Gastroesophageal sphincter (tissue), 4 donors: Measurements from ENCODE around the gene HOXC9. TPM values are rescaled to one million over a fixed set of nuclear protein-coding genes. Genes with fewer than 3 reads are reported as not detected.
"Not testable (repeated sequence)": the region's sequence is repeated elsewhere in the genome, so short reads cannot be mapped to it uniquely, and the experiment has no call there.

Source experiments
- ATAC-seq: fragments of 150-250 bp; one replicate; pipeline ENCODE4 v1.9.1; 2016; ENCODE audit warnings: mild to moderate bottlenecking, moderate library complexity
- H3K27ac ChIP-seq, 4 donors: fragments of 200-600 bp; sonication (generic) in 3 of 4; 1 replicate in 3 of 4; 2 replicates in 1 of 4; pipeline ENCODE4 v1.5.1; 2016 to 2019
- H3K27me3 ChIP-seq: fragments of 200-600 bp; sonication (generic); one replicate; pipeline ENCODE4 v1.5.1; 2019
- H3K36me3 ChIP-seq, 2 donors: fragments of 200-600 bp; sonication (generic); one replicate each; pipeline ENCODE4 v1.5.1; 2019; ENCODE audit warnings: control low read depth in 1 of 2
- H3K4me1 ChIP-seq, 3 donors: fragments of 200-600 bp; sonication (generic); 1 replicate in 2 of 3; 2 replicates in 1 of 3; pipeline ENCODE4 v1.5.1; 2016 to 2019; ENCODE audit warnings: control low read depth in 2 of 3
- H3K4me3 ChIP-seq, 2 donors: fragments of 200-600 bp; sonication (generic); one replicate each; pipeline ENCODE4 v1.5.1; 2019; ENCODE audit warnings: mild to moderate bottlenecking in 1 of 2, moderate library complexity in 1 of 2
- H3K9me3 ChIP-seq, 3 donors: fragments of 200-600 bp; sonication (generic); one replicate each; pipeline ENCODE4 v1.5.1; 2017 to 2019; ENCODE audit warnings: control low read depth in 2 of 3
- CTCF ChIP-seq, 4 experiments: fragments of 200-600 bp in 2 of 4; fragments of 450-650 bp in 2 of 4; sonication (generic) in 1 of 4; IDR thresholded peaks; one replicate each; pipeline ENCODE4 v1.5.1; 2017 to 2019; ENCODE audit warnings: antibody characterized with exemption in 4 of 4, mild to moderate bottlenecking in 2 of 4, moderate library complexity in 2 of 4
- EP300 ChIP-seq: sonication (generic); formaldehyde crosslinking; IDR thresholded peaks from one replicate; pipeline ENCODE4 v1.6.1; 2017; ENCODE audit warnings: antibody characterized with exemption, mild to moderate bottlenecking
- POLR2A ChIP-seq, 2 donors: fragments of 450-650 bp; IDR thresholded peaks; one replicate each; pipeline ENCODE4 v1.6.1; 2017; ENCODE audit warnings: antibody characterized with exemption in 2 of 2, mild to moderate bottlenecking in 2 of 2, moderate library complexity in 1 of 2
- POLR2AphosphoS5 ChIP-seq: sonication (generic); formaldehyde crosslinking; IDR thresholded peaks from one replicate; pipeline ENCODE4 v1.6.1; 2017; ENCODE audit warnings: antibody characterized with exemption
- WGBS, 2 donors: methylation state at CpG; one replicate each; pipeline ENCODE4 v1.1.5; 2018; ENCODE audit warnings: low coverage in 1 of 2; 5-methylcytosine and 5-hydroxymethylcytosine counted together
- total RNA-seq, 4 donors: library from RNA; depleted of rRNA; stranded (reverse); fragments of >200 nt; gene quantifications; one replicate each; pipeline ENCODE4 v1.1.0, GENCODE V29; 2016

The HOXC9 gene
- total RNA-seq, 4 donors from 2014 or later = not detected

- Histone ChIP-seq H3K27ac (peak overlapping the region in 3 of 4 donors; percentile 45 to 51 (median 48)), H3K9me3 (no peaks in the 10 kb centered on the region), H3K27me3 (peaks cover 22% of the 10 kb centered on the region), H3K36me3 (no peaks in the 10 kb centered on the region), H3K4me1 (peaks cover 0 to 21% (median 4%) of the 10 kb centered on the region in 3 donors), H3K4me3 (peak overlapping the region in 1 of 2 donors; percentile 9)
- ATAC-seq = peak; percentile 55
- 29 to 71% methylated on average over 11 to 14 of the region's 16 CpGs for WGBS, 2 donors
- no peak for TF ChIP-seq CTCF (IDR thresholded peaks at IDR 0.05)
- TF ChIP-seq POLR2A (IDR thresholded peaks at IDR 0.05) = no peak
- no peak for TF ChIP-seq EP300
- TF ChIP-seq POLR2AphosphoS5 = no peak
Measured at GRCh38 chr12:54039417-54040147, 39.6 kb downstream of the HOXC9 start.

GRCh38 chr12:54040148-54040494, 40.2 kb downstream of the HOXC9 start:
- Histone ChIP-seq H3K4me1 (peaks cover 0 to 16% (median 4%) of the 10 kb centered on the region in 3 donors), H3K36me3 (no peaks in the 10 kb centered on the region), H3K27me3 (peaks cover 20% of the 10 kb centered on the region), H3K27ac (peak overlapping the region in 3 of 4 donors; percentile 45 to 51 (median 48)), H3K4me3 (no peak overlapping the region), H3K9me3 (no peaks in the 10 kb centered on the region)
- 53 to 80% methylated on average over 1 to 3 of the region's 4 CpGs for WGBS, 2 donors
- ATAC-seq = peak; percentile 62
- TF ChIP-seq POLR2AphosphoS5 = no peak
- TF ChIP-seq CTCF (IDR thresholded peaks at IDR 0.05) = no peak
- TF ChIP-seq EP300 = no peak
- TF ChIP-seq POLR2A (IDR thresholded peaks at IDR 0.05) = no peak

GRCh38 chr12:54040648-54041047, 40.7 kb downstream of the HOXC9 start:
- no peak for TF ChIP-seq CTCF (IDR thresholded peaks at IDR 0.05)
- TF ChIP-seq POLR2A (IDR thresholded peaks at IDR 0.05) = no peak
- TF ChIP-seq EP300 = no peak
- TF ChIP-seq POLR2AphosphoS5 = no peak
- WGBS, 2 donors = 66 to 74% methylated on average over 3 of the region's 3 CpGs

GRCh38 chr12:54041097-54041690, 41.2 kb downstream of the HOXC9 start:
- Histone ChIP-seq H3K4me3 (no peak overlapping the region), H3K27ac (no peak overlapping the region), H3K36me3 (no peaks in the 10 kb centered on the region), H3K27me3 (peaks cover 28% of the 10 kb centered on the region), H3K9me3 (no peaks in the 10 kb centered on the region), H3K4me1 (peaks cover 0 to 16% (median 4%) of the 10 kb centered on the region in 3 donors)
- TF ChIP-seq POLR2AphosphoS5 = no peak
- TF ChIP-seq EP300 = no peak
- no peak for TF ChIP-seq CTCF (IDR thresholded peaks at IDR 0.05)
- TF ChIP-seq POLR2A (IDR thresholded peaks at IDR 0.05) = no peak
- WGBS, 2 donors = 93 to 100% methylated on average over 1 to 2 of the region's 2 CpGs
- no peak for ATAC-seq

More at GRCh38 chr12:54040648-54041047, 40.7 kb downstream of the HOXC9 start:
- no peak for ATAC-seq
- Histone ChIP-seq H3K36me3 (no peaks in the 10 kb centered on the region), H3K9me3 (no peaks in the 10 kb centered on the region), H3K27me3 (peaks cover 22% of the 10 kb centered on the region), H3K27ac (no peak overlapping the region), H3K4me1 (peaks cover 0 to 16% (median 4%) of the 10 kb centered on the region in 3 donors), H3K4me3 (no peak overlapping the region)

- Histone ChIP-seq H3K4me1 (peaks cover 0 to 16% (median 4%) of the 10 kb centered on the region in 3 donors), H3K27me3 (peaks cover 31% of the 10 kb centered on the region)
- H3K4me3 ChIP-seq, ATAC-seq, H3K9me3 ChIP-seq, H3K36me3 ChIP-seq, H3K27ac ChIP-seq: not testable (repeated sequence)
- 88% methylated on average over 4 of the region's 6 CpGs; no CpG with 5 or more reads in 1 of the 2 donors for WGBS, 2 donors
Measured at GRCh38 chr12:54042033-54042432, 42.1 kb downstream of the HOXC9 start.
